ENCODE measurements around the gene SHISAL2A. TPM values are rescaled to one million over a fixed set of nuclear protein-coding genes. Genes with fewer than 3 reads are reported as not detected.

SHISAL2A gene
- total and polyA plus RNA-seq, 2 of the 13 experiments (the other 11 are each of a cell fraction or from before 2014, with no cell fraction given), result not detected

- Histone ChIP-seq H2AFZ (ENCODE audit: low read length) (no peak overlapping the region), H3K27me3 (ENCODE audit: control insufficient read depth in 1 of 2, insufficient read depth in 2 of 2, low read length in 2 of 2) (no peaks in the 10 kb centered on the region), H3K79me2 (ENCODE audit: insufficient read depth, low read length) (no peaks in the 10 kb centered on the region), H4K20me1 (ENCODE audit: insufficient read depth, low read length) (no peaks in the 10 kb centered on the region), H3K4me3 (replicated peaks in 1 of 3; ENCODE audit: insufficient read depth in 1 of 3, low read depth in 2 of 3, low read length in 3 of 3) (no peak overlapping the region), H3K27ac (ENCODE audit: extremely low read length, insufficient read depth, low read length) (no peak overlapping the region), H3K4me1 (ENCODE audit: insufficient read depth, low read length) (peaks cover 17% of the 10 kb centered on the region; the same call in 1 of the 2 replicates), H3K9ac (ENCODE audit: insufficient read depth, low read depth, low read length) (no peak overlapping the region), H3K4me2 (ENCODE audit: low read depth, low read length) (no peak overlapping the region), H3K36me3 (replicated peaks in 1 of 2; ENCODE audit: control insufficient read depth in 1 of 2, insufficient read depth in 2 of 2, low read length in 2 of 2) (no peaks in the 10 kb centered on the region), H3K9me3 (ENCODE audit: low read length) (peaks cover 10% of the 10 kb centered on the region)
- BruUV-seq (replicated peaks), result no TSS peak
- TF ChIP-seq ZKSCAN5 (CRISPR knock-in tag; IDR thresholded peaks at IDR 0.05) (no peak), TEAD3 (CRISPR knock-in tag; optimal IDR thresholded peaks at IDR 0.05; ENCODE audit: borderline replicate concordance) (no peak), ZFP41 (CRISPR knock-in tag; IDR thresholded peaks at IDR 0.05; ENCODE audit: borderline replicate concordance) (no peak), KDM5B (CRISPR knock-in tag; IDR thresholded peaks at IDR 0.05; ENCODE audit: borderline replicate concordance) (no peak), KDM3A (CRISPR knock-in tag; IDR thresholded peaks at IDR 0.05; ENCODE audit: low read depth) (no peak), ZNF18 (CRISPR knock-in tag; IDR thresholded peaks at IDR 0.05; ENCODE audit: insufficient replicate concordance) (no peak), PLRG1 (conservative IDR thresholded peaks at IDR 0.05) (no peak), NCOA5 (CRISPR knock-in tag; IDR thresholded peaks at IDR 0.05) (no peak), ZNF292 (CRISPR knock-in tag; IDR thresholded peaks at IDR 0.05; ENCODE audit: borderline replicate concordance, low read depth) (no peak), ZNF720 (CRISPR knock-in tag; IDR thresholded peaks at IDR 0.05) (no peak)
- in situ Hi-C loops (cut with HindIII; ENCODE audit: extremely low pct_ligation_motif_present, low pct_unique_long_range_greater_than_20kb), result no loop called here
- intact Hi-C loops (cut with micrococcal nuclease; ENCODE audit: unreplicated experiment), result no loop called here
- POLR2A ChIA-PET, result no interaction called here
- CTCF ChIA-PET (ENCODE audit: low intra/inter-chr PET ratio, low total read pairs), result no interaction called here
- no peak for ATAC-seq
- no peak for FAIRE-seq
- no peak for DNase-seq (ENCODE audit: low spot score)
- 42% methylated on average over 3 of the region's 3 CpGs for WGBS (ENCODE audit: low lambda C conversion rate)
These were observed 9.2 kb upstream of the SHISAL2A start for GRCh38 chr1:52623812-52624211.

Data from HepG2 (cell line).